ENCODE measurements around the gene RASGRP1.

RASGRP1 gene

DNA sequence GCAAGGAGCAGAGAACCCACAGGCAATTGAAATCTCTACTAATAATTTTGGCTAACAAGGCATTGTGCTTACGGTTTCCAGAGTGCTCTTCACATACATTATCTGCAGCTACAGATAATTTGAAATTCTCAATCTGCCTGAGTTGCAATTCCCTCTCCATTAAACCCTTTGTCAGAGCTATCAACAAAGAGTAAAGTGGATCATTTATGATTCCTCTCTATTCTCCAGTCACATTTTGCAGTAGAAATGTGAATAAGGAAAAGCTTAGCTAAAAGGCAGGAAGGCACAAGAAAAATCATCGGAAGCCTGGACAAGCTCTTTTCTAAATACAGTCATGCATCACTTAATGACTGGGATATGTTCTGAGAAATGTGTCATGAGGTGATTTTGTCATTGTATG lies 61.1 kb downstream of the RASGRP1 start:
- no peak for DNase-seq

DNA sequence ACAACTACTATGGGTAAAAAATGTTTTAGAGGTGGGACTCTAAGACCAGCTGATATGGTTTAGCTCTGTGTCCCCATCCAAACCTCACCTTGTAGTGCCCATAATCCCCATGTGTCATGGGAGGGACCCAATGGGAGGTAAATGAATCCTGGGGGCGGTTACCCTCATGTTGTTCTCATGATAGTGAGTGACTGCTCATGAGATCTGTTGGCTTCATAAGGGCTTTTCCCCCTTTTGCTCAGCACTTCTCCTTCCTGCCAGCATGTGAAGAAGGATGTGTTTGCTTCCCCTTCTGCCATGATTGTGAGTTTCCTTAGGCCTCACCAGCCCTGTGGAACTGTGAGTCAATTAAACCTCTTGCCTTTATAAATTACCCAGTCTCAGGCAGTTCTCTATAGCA lies 65.0 kb downstream of the RASGRP1 start:
- no peak for DNase-seq

- DNase-seq: no peak
These were observed 68.5 kb downstream of the RASGRP1 start for GRCh38 chr15:38496151-38496550.

DNA sequence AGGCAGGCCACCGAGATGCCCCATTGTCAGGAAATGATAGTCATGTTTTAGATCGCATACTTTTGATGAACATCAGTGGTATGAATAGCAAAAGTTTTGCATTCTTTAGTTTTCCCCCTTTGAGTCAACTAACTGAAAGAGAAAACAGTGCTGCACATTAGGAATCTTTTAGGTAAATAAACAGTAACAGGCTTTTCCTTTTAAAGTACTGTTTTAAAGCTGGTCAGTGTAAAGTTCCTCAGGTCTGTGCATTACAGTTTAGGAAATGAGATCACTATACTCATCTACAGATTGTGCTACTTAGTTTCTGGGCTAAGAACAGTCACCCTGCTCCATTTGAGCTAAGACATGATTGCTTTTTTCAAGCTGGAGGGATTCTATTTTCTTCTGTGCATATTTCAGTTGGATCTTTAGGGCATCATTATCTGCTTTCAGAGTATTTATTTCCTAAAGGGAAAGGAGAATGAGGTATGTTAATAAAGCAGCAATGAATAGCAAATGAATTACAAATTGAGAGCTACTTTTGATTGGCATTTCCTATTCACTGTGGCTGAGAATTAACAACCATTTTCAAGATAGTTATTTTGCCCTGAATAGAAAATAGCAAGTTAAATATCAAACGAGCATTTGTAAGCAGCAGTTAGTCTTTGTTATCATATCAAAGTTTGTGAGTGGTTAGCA lies 74.2 kb downstream of the RASGRP1 start:
- no peak for DNase-seq

DNA sequence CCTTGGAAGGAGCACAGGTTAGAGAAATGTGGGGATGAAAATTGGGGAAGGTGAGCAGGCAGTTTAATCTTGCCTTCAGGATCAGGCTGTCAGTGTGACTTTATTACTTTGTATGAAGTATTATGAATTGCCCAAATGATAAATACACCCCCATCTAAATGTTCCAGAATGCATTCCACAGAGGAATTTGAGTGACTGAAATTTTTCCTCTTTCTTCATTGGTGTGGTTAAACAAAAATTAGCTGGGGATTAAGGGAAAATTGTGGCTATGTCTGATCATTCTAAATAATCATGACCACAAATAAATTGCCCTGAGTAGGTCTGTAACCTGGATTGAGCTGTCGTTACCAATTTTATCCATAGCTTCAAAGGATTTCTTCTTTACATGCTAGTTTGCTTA lies 77.2 kb downstream of the RASGRP1 start:
- DNase-seq: no peak

DNA sequence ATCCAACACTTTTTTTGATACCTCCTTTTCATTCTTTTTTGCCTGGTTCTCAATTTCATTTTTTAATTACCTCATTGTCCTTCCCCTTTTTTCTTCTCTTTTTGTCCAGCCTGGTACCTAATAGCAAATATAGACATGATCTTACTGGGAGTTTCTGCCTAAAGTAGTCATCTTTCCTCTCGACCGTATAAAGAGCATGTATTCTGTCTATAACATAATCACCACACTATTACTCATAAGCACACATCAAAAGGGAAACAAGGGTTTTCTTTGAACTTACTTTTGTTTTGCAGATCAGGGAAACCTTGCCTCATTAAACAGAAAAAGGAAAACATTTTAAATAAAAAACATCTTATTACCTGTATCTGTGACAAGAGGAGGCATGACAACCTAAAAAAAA lies 77.7 kb downstream of the RASGRP1 start:
- DNase-seq: peak; percentile 56

DNA sequence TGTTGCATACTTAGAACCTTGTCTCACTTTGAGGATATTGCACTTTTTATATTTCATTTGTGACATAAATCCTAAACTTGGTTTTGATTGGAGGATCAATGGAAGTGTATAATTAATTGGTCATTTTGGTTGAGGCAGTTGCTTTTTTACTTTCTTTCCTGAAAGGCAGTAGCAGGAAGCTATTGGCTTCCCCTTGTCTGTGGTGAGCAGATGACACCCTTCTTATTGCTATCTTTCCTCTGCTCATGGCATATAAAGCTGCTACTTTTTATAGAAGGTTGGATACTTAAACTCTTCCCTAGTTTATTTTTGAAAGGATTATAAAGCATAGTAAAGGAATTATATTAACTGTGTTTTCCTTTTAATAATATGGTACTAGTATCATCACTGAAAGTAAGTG lies 82.0 kb downstream of the RASGRP1 start:
- no peak for DNase-seq

DNA sequence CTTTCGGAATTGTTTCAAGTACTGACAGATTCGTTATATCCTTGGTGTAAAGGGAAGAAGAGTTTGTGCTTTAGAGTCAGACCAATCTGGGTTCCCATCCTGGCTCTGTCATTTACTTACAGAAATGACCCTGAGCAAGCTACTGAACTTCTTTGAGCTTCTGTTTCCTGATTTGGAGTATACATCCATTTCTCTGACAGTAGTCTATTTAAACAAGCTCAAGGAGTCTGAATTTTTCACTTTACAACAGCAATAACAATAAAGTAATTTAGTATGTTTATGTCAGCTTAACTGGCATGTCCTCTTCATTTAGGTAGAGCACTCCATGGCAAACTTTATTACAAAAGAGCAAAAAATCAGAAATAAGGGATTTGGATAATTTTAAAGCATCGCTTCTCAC lies 82.9 kb downstream of the RASGRP1 start:
- DNase-seq: no peak

DNA sequence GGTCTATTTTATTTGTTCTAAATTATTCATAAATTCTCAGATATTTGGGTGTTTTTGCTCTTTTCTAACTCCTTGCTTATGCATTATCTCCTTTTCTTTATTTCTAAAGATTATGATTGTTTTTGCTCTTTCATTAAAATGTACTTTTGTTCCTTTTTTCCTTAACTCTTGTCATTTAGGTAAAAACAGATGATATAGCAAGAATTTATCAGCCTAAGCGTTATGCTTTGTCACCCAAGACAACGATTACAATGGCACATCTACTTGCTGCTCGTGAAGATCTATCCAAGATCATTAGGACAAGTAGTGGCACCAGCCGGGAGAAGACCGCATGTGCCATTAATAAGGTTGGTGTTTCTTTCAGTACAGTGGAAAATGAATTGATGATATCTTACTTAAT lies 83.5 kb downstream of the RASGRP1 start:
- DNase-seq: no peak

GRCh38 chr15:38479756-38480155 lies 84.9 kb downstream of the RASGRP1 start:
- DNase-seq: no peak

GRCh38 chr15:38479266-38479665 lies 85.3 kb downstream of the RASGRP1 start:
- DNase-seq: no peak

GRCh38 chr15:38477637-38478036 lies 87.0 kb downstream of the RASGRP1 start:
- no peak for DNase-seq

- DNase-seq: no peak
These were observed 88.5 kb downstream of the RASGRP1 start for GRCh38 chr15:38476120-38476519.

DNA sequence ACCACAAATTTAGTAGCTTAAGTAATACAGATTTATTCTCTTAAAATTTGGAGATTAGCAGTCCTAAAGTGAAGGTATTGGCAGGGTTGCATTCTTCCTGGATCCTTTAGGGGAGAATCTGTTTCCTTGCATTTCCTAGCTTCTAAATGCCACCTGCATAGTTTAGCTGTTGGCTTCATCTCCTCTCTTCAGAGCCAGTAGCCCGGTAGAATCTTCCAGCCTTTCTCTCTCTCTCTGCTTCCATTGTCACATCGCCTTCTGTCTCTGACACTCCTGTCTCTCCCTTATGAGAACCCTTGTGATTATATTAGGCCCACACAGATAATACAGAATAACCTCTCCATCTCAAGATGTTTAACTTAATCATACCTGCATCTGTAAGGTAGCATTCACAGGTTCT lies 89.3 kb downstream of the RASGRP1 start:
- DNase-seq: no peak

DNA sequence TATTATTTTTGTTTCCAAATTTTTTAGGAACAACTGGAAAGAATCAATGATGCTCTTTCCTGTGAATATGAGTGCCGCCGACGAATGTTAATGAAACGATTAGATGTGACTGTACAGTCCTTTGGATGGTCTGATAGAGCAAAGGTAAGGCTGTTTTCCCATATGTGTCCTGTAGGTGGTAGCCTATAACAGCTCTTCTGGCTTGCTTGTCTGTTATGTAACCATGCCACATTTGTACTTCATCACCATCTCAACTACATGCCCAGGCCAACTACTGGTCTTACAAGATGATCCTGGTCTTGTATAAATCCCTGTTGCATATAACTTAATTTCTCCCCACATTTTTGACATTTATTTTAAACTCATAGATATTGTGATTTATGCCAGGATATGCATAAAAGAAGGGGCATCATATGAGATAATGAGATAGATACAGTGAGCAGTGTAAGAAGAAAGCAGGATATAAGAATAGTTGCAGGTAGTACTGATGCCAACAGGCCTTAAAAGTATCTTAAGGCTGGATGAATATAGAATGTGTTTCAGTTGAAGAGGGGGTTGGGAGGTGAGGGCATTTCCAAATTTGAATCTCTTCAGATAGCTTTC lies 90.4 kb downstream of the RASGRP1 start:
- DNase-seq: peak; percentile 69

DNA sequence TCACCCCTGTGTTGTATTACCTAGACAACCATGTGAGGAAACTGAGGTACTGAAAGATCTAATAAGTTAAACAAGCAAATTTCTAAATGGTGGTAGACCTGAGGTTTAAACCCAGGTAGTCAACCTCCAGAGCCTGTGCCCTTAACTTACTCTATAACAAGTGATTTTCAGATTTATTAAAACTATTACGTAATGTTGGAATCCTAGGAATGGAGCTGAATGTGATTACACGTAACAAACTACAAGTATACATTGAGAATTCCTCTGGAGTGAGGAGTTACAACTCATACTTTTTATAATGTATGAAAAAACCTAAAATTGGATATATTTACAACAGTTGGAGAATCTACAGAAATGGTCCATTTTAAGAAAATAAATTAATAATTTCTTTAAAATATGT lies 92.6 kb downstream of the RASGRP1 start:
- DNase-seq: no peak

DNA sequence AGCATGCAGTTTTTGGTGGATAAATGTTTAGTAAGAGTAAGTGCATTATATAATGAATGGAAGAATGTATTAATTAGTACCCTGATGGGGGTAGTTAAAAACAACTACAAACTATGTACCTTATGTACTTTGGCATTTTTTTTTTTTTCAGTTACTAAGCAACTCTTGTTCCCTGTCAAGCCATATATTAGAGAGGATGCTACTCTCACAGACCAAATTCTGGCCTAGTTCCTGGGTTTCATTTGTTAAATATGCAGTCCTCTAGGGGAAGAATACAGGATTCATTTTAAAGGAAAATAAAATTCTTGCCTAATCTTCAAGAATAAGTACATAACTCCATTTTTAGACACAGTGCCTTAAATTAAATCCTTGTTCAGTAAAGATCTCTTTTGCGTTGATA lies 93.8 kb downstream of the RASGRP1 start:
- DNase-seq: no peak

GRCh38 chr15:38464675-38465074 lies 99.9 kb downstream of the RASGRP1 start:
- no peak for DNase-seq

GRCh38 chr15:38463893-38464292 lies 100.7 kb downstream of the RASGRP1 start:
- DNase-seq: no peak

- DNase-seq: peak; percentile 41
These were observed 103.4 kb downstream of the RASGRP1 start for GRCh38 chr15:38461066-38461833.

DNA sequence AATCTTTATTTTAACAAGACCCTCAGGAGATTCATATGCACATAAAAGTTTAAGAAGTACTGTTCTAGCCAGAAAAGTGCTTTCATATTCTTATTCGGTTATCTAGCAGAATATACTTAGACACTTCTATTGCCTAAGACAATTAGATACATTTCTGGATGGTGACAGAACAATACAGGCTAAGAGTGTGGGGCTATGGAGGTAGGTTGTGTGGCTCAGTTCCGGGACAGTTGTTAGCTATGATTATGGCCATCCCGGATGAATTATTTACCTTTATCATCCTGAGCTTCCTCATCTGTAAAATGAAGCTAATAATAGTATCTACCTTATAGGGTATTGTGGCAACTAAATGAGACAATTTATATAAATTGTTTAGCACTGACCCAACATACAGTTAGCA lies 104.1 kb downstream of the RASGRP1 start:
- no peak for DNase-seq

- DNase-seq: no peak
These were observed 105.1 kb downstream of the RASGRP1 start for GRCh38 chr15:38459480-38459879.

GRCh38 chr15:38458646-38459045 lies 106.0 kb downstream of the RASGRP1 start:
- no peak for DNase-seq

DNA sequence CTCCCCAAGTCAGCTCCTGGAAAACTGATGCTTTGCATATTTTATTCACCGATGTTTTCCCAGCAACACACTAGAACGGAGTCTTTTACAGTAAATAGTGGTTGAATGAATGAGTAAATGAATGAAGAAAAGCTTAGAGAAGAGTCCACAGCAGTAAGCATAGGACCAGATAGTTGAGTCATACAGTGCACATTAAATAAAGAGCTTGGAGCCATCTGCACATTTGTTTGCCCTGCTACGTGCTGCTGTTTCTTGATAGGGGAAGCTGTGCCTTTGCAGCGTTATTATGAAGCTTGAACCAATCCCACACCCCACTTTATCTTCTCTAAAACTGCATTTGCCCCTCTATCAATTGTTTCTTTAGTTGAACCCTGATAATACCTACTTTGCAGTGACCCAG lies 109.5 kb downstream of the RASGRP1 start:
- peak; percentile 9 for DNase-seq

Measured in activated CD4-positive, alpha-beta T cell treated with anti-CD3 and anti-CD28 coated beads, Interleukin-10, Interleukin-2, amounts not matched to agents 100 ng/mL and 50 ng/mL, durations not matched to agents 16 hours and 8 hours (primary cell).